Heart right ventricle (tissue), 16 donors: Measurements from ENCODE around the gene NPAS3. TPM values are rescaled to one million over a fixed set of nuclear protein-coding genes. Genes with fewer than 3 reads are reported as not detected.

Source experiments
- ATAC-seq, 8 donors: fragments of 200-7000 bp; cut with Tn5 transposase; one replicate each; pipeline ENCODE4 v1.9.1; 2020; ENCODE audit warnings: mild to moderate bottlenecking in 8 of 8, moderate library complexity in 8 of 8, moderate number of reproducible peaks in 1 of 8
- DNase-seq, 2 donors: peaks; one replicate each; pipeline ENCODE4 v3.0.0-alpha.2; 2020
- H3K27ac ChIP-seq, 10 donors: fragments of 200-600 bp; sonication (generic) in 2 of 10; one replicate each; pipeline versions ENCODE4 v1.5.0 to v1.8.0; 2020 to 2022; ENCODE audit warnings: mild to moderate bottlenecking in 3 of 10
- H3K27me3 ChIP-seq, 7 donors: fragments of 200-600 bp; one replicate each; pipeline ENCODE4 v1.8.0; 2021 to 2022; ENCODE audit warnings: mild to moderate bottlenecking in 2 of 7
- H3K36me3 ChIP-seq, 9 donors: fragments of 200-600 bp; sonication (generic) in 1 of 9; one replicate each; pipeline versions ENCODE4 v1.5.0 to v1.8.0; 2020 to 2022; ENCODE audit warnings: mild to moderate bottlenecking in 2 of 9
- H3K4me1 ChIP-seq, 9 donors: fragments of 200-600 bp; sonication (generic) in 1 of 9; one replicate each; pipeline versions ENCODE4 v1.5.0 to v1.8.0; 2020 to 2022; ENCODE audit warnings: mild to moderate bottlenecking in 4 of 9
- H3K4me3 ChIP-seq, 10 donors: fragments of 200-600 bp; sonication (generic) in 2 of 10; one replicate each; pipeline versions ENCODE4 v1.5.0 to v1.8.0; 2020 to 2022; ENCODE audit warnings: mild to moderate bottlenecking in 7 of 10, moderate library complexity in 2 of 10
- H3K9me3 ChIP-seq, 11 donors: fragments of 200-600 bp in 10 of 11; sonication (generic) in 2 of 11; one replicate each; pipeline versions ENCODE4 v1.5.0 to v1.8.0; 2013 to 2022; ENCODE audit warnings: mild to moderate bottlenecking in 2 of 11, control low read depth in 1 of 11, moderate library complexity in 1 of 11
- WGBS, 2 donors: extraction: QIAGEN DNeasy Blood & Tissue Kit; methylation state at CpG; one replicate each; pipeline ENCODE4 v1.1.7; 2013; ENCODE audit warnings: inconsistent platforms in 1 of 2; 5-methylcytosine and 5-hydroxymethylcytosine counted together
- intact Hi-C, 10 donors: fragments of 100-400 bp; cut with DNase I; formaldehyde crosslinking; loops; one replicate each; pipeline versions ENCODE4 v1.11.1 to v1.14.2; 2022
- polyA plus RNA-seq, 2 donors: library from polyadenylated mRNA; stranded (reverse); fragments of 200-250 nt; gene quantifications; one replicate each; pipeline ENCODE4 v1.2.3, GENCODE V29; 2013
- total RNA-seq, 10 donors: library from RNA; stranded (reverse); fragmentation: NEBNext Ultra II Directional in 3 of 10; extraction: Animal tissue kit (Norgen Biotek cat#: 25700) in 3 of 10; gene quantifications; one replicate each; pipeline versions ENCODE4 v1.2.1 to v1.2.4, GENCODE V29; 2021 to 2023
- TF ChIP-seq, protein P1 (sequence below), 9 donors: fragments of 200-600 bp; sonication (generic) in 2 of 9; IDR thresholded peaks; one replicate each; pipeline versions ENCODE4 v1.5.0 to v1.8.0; 2021 to 2022; ENCODE audit warnings: antibody characterized with exemption in 9 of 9, mild to moderate bottlenecking in 5 of 9, moderate library complexity in 1 of 9
- donor health status: Arrhythmogenic right ventricular cardiomyopathy.
- donor health status: ischemic (EF 13 %, LVEDD 7.1; RV severe dilation, severe dysfunction).
- donor health status: healthy with polysubstance abuse.
- donor health status: DM: no; HTN: yes; CAD: no.
- donor health status: DM: no; HTN: no; CAD: no.
- donor health status: ischemic (EF 25% LVEDD 6.9; RV normal size, moderate dysfunction).
- donor health status: ischemic (EF 25% LVEDD 5.7; RV mildly dilated, moderate dysfunction).
- donor health status: healthy.
- donor health status: DM: yes; HTN: yes; CAD: no.
- donor health status: Ischemic cardiomyopathy.
- donor health status: ischemic (EF 35%, LVEDD 5.7; RV mildly dilated, moderate dysfunction).
- donor health status: nonischemic (EF 11% LVEDD 7.7; RV severe dilation, severe dysfunction).
- donor health status: DM: yes; HTN: yes; CAD: no.
- donor health status: PGD.
- donor health status: ischemic (EF 29% LVEDD 5.4; RV normal size, mild dysfunction).
- donor health status: nonischemic (EF 23%, LVEDD 6.1; RV moderate dilation, normal function).

Gene NPAS3
- total and polyA plus RNA-seq, 12 donors: 0.12 to 2.8 (median 0.99) TPM

DNA sequence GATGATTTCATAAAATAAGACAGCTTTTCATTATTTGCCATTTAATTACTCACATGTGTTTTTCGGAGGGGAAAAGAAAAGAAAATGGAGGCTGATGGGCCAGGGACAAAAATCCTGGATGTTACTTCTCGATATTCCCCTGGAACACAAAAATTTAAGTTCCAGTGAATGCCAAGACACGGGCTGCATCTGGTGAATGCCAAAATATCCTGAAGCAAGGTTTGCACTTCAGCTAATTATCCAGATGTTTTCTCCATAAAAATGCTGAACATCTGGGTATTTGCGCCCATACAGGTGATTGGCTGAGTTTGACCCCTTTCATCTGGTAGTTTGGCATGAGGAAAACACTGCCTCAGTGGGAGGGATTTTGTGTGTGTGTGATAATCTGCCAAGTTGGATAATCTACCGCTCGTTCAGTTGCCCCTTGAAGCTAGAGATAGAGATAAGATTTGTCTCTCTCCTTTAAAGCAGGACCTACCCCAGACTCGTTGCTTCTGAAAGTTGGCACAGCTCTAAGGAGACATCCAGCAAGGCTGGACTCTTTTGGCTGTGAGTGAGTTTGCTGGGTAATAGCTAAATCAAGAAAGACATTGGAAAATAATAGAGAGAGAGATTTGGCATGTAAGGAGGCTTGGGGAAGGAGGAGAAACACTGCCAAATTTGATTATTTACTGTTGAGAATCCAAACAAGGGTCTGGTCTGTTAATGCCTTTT is 622.2 kb downstream of the NPAS3 start:
- Histone ChIP-seq H3K27me3 (no peaks in the 10 kb centered on the region), H3K9me3 (no peaks in the 10 kb centered on the region), H3K4me1 (peaks cover 0 to 7% (median 0%) of the 10 kb centered on the region in 9 donors), H3K27ac (no peak overlapping the region), H3K36me3 (no peaks in the 10 kb centered on the region), H3K4me3 (no peak overlapping the region)
- DNase-seq: no peak
- no peak for ATAC-seq
- intact Hi-C loops: no loop called here
- TF ChIP-seq, protein P1, sequence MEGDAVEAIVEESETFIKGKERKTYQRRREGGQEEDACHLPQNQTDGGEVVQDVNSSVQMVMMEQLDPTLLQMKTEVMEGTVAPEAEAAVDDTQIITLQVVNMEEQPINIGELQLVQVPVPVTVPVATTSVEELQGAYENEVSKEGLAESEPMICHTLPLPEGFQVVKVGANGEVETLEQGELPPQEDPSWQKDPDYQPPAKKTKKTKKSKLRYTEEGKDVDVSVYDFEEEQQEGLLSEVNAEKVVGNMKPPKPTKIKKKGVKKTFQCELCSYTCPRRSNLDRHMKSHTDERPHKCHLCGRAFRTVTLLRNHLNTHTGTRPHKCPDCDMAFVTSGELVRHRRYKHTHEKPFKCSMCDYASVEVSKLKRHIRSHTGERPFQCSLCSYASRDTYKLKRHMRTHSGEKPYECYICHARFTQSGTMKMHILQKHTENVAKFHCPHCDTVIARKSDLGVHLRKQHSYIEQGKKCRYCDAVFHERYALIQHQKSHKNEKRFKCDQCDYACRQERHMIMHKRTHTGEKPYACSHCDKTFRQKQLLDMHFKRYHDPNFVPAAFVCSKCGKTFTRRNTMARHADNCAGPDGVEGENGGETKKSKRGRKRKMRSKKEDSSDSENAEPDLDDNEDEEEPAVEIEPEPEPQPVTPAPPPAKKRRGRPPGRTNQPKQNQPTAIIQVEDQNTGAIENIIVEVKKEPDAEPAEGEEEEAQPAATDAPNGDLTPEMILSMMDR (IDR thresholded peaks at IDR 0.05): no peak
- 72 to 73% methylated on average over 7 of the region's 7 CpGs for WGBS, 2 donors

DNA sequence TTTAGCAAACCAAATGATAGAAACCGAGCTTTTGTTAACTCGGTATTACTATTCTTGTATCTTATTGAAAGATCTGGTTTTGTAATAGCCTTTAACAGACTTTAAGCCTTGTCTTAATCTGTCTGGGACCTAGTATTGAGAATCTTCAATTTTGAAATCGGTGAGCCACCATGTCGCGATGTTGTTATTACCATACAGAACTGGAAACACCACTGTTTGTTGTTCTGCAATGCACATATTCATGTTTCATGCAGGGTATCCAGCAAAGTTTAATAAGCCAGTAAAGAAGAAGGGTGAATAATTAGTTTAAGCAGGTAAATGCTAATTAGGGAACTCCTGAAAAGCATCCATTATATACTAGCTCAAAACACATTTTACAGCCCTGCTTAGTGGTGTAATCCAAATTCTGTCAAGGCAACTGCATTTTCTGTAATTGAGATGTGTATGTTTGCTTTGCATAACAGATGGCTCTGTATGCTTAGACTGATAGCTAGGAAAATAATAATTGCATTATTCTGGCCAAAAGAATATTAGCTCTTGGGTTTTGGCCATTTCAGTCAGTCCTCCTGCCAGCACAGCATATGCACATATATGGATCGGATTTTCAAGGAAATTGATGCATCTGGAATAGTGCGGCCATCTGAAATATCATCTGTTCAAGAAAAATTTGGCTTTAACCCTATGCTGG is 623.0 kb downstream of the NPAS3 start:
- 78 to 82% methylated on average over 7 of the region's 7 CpGs for WGBS, 2 donors
- Histone ChIP-seq H3K27me3 (no peaks in the 10 kb centered on the region), H3K36me3 (no peaks in the 10 kb centered on the region), H3K4me3 (no peak overlapping the region), H3K4me1 (peaks cover 0 to 7% (median 0%) of the 10 kb centered on the region in 9 donors), H3K9me3 (no peaks in the 10 kb centered on the region), H3K27ac (no peak overlapping the region)
- DNase-seq (no peak), ATAC-seq (no peak)
- TF ChIP-seq, protein P1 (IDR thresholded peaks at IDR 0.05): no peak
- intact Hi-C loops: no loop called here

DNA sequence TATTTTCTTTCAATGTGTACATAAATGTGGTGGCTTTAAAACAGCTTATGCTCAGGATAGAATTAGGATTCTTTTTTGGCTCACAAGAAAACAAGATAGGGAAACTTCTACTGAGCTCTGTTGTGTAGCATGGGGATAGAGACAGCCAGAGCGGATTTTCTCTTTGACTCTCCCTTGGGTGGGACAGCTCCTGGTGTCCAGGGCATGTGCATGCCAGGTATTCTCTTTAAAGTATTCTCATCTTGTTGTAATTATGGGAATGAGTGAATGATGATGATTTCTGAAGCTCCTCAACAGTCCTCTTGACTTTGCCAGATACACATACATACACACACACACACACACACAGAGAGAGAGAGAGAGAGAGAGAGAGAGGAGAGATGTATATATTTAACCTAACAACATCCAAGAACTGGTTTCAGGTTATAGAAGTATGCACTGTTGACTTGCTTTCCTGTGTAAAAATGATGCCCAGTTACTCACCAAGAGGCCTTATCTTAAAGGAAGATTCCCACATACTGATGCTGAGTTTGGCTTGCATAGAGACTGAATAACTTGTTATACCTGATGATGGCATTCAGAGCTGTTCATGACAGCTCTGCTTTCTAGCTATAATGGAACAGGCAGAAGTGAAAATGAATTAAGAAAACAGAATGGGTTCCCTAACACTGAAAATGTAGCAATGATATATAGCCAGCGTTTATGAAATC is 624.7 kb downstream of the NPAS3 start:
- TF ChIP-seq, protein P1 (IDR thresholded peaks at IDR 0.05): no peak
- DNase-seq (no peak), ATAC-seq (no peak)
- no peak overlapping the region for H3K27ac ChIP-seq
- intact Hi-C loops: no loop called here
- H3K4me3 ChIP-seq: no peak overlapping the region
- H3K36me3 ChIP-seq: no peaks in the 10 kb centered on the region
- whole genome bisulfite sequencing, 2 donors: 84 to 86% methylated on average over 2 of the region's 2 CpGs
- H3K4me1 ChIP-seq: peaks cover 0 to 7% (median 0%) of the 10 kb centered on the region in 9 donors
- H3K9me3 ChIP-seq: no peaks in the 10 kb centered on the region
- no peaks in the 10 kb centered on the region for H3K27me3 ChIP-seq

DNA sequence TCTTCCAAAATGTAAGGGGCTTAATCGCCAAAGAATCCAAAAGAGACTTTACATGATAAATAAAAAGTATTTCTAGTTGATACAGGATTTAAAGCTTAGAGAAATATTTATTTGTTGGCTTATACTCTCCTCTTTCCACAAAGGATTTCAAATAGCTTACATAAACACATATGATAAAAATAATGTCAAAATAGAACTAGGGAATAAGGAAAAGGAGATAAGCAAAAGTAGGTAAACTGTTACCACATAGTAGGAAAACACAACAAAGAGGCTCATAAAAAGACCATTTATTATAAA is 625.2 kb downstream of the NPAS3 start:
- Histone ChIP-seq H3K36me3 (no peaks in the 10 kb centered on the region), H3K4me1 (peaks cover 0 to 7% (median 0%) of the 10 kb centered on the region in 9 donors), H3K27ac (no peak overlapping the region), H3K4me3 (no peak overlapping the region), H3K9me3 (no peaks in the 10 kb centered on the region), H3K27me3 (no peaks in the 10 kb centered on the region)
- TF ChIP-seq, protein P1 (IDR thresholded peaks at IDR 0.05): no peak
- no peak for ATAC-seq
- intact Hi-C loops: no loop called here
- DNase-seq: no peak
- 82 to 87% methylated on average over 1 of the region's 1 CpG for WGBS, 2 donors
